SIG-M5 treated with dmso at 0.1 percent for 504 hours (cell line): ENCODE measurements around the gene CCDC8.
"Not testable (repeated sequence)": the region's sequence is repeated elsewhere in the genome, so short reads cannot be mapped to it uniquely, and the experiment has no call there.

Source experiments
- DNase-seq: peaks from one replicate; lab custom pipeline; 2025; ENCODE audit not compliant: unreplicated experiment; lab: John Stamatoyannopoulos, UW

CCDC8 gene, protein sequence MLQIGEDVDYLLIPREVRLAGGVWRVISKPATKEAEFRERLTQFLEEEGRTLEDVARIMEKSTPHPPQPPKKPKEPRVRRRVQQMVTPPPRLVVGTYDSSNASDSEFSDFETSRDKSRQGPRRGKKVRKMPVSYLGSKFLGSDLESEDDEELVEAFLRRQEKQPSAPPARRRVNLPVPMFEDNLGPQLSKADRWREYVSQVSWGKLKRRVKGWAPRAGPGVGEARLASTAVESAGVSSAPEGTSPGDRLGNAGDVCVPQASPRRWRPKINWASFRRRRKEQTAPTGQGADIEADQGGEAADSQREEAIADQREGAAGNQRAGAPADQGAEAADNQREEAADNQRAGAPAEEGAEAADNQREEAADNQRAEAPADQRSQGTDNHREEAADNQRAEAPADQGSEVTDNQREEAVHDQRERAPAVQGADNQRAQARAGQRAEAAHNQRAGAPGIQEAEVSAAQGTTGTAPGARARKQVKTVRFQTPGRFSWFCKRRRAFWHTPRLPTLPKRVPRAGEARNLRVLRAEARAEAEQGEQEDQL

DNA sequence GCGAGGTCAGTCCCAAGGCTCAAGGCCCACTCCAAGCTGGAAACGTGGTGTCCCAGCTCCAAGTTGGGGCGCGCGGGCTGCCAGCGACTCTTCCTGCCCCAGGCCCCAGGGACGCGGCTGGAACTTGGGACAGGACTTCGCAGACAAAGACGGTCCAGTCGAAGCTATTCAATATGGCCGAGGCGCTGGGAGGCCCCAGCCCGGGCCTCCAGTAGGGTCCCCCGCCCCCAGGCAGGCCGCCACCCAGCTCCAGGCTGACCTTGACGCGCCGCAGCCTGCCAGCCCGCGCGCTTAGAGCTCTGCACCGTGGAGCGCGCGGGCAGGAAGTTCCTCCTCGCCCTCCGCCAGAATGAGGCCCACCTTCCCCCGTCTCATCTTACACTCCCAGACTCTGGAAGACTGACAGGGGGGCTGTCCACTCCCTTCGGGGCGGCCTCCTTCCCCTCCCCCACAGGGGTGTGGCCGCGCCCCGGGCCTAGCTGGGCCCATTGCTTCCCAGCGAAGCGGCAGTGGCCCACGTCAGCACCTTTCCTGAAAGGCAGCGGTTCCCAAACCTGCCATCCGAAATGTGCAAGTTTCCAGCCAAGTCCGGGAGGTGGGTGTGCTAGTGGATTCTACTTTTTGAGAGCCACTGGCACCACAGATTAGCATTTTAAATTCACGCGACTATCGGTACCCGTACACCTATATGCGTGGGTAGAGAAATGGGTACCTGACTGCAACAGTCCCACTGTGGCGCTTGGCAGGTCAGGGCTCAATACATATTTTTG lies at the start of gene CCDC8:
TSS of gene CCDC8 (minus strand) at position 303 of the 770 bp plus-strand sequence. CDS start 754 bp downstream, outside the sequence.
- DNase-seq = no peak

DNA sequence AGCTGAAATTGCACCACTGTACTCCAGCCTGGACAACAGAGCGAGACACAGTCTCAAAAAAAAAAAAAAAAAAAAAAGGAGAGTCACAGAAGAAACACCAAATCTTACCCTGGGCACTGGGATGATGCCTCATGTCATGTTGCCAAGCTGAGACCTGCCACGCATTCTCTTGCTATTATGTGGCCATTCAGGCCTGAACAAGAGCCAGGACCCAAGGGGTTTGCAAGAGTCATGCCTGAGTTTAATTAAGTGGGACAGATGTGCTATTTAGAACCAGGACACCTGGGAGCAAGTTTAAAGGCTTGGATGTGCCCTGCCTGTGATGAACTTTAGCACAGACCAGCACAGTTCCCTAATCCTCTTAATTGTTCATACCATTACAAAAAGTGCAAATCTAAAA lies 48.2 kb upstream of the CCDC8 start:
- no peak for DNase-seq

- no peak for DNase-seq
These were observed 47.6 kb upstream of the CCDC8 start for GRCh38 chr19:46460981-46461380.

DNA sequence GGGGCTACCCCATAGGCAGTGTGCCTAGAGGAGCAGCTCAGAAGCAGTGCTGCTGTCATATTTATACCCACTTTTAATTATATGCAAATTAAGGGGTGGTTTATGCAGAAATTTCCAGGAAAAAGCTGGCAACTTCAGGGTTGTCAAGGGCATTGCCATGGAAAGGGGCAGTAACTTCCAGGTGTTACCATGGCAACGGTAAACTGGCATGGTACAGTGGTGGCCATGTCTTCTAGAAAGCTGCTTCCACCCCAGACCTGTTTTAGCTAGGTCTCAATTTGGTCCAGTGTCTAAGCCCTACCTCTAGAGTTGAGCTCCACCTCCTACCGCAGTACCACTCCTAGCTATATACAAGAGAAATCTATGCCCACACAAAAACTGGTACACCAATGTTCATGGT lies 46.7 kb upstream of the CCDC8 start:
- no peak for DNase-seq

- no peak for DNase-seq
These were observed 43.6 kb upstream of the CCDC8 start for GRCh38 chr19:46456930-46457329.

- no peak for DNase-seq
These were observed 40.9 kb upstream of the CCDC8 start for GRCh38 chr19:46454244-46454643.

GRCh38 chr19:46453661-46454060 lies 40.3 kb upstream of the CCDC8 start:
- no peak for DNase-seq

- no peak for DNase-seq
These were observed 38.8 kb upstream of the CCDC8 start for GRCh38 chr19:46452186-46452585.

DNA sequence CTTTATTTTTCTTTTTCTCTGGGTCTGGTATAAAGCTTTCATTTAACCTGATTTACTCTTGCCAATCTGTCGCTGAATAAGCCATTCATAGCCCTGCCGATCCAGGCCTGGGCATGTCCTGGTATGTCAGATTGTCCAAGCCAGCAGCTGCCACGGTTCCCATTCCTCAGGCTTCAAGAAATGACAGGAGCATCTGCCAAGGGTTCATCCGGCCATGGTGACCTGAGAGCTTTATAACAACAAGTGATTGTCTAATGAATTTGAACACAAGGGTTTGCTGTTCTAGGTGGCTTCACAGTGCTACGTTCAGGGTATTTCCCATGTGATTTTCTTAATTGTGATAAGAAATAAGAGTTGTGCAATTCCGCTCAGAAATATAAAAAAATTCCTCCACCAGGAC lies 38.0 kb upstream of the CCDC8 start:
- DNase-seq = no peak

DNA sequence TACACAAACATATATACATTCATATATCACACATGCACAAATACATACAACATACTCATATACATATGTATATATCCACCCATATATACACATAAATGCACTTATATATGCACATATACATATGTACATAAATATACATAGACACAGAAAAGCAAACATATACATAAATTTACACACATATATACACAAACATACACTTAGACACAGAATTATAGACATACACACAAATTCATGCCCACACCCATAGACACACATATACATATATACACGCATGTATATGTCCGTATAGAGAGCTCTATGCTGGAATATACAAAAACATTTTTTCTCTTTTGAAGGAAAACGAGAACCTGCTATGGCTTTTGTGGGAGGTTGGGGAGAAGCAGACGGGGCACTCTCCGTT lies 37.4 kb upstream of the CCDC8 start:
- DNase-seq = no peak

DNA sequence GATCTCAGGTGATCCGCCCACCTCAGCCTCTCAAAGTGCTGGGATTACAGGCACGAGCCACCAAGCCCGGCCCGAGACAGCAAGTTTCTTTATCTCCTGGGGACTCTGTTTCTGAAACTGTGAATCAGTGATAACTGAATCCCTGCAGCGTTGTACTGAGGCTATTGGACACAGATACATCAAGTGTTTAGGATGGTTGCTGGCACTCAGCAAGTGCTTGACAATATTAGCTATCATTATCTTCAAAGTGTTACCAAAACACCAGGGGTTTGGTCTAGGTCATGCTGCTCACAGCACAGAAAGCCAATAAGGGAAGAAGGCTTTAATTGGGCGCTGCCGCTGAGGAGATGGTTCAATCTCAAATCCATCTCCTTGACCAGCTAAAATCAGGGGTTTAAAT lies 35.9 kb upstream of the CCDC8 start:
- DNase-seq = no peak

DNA sequence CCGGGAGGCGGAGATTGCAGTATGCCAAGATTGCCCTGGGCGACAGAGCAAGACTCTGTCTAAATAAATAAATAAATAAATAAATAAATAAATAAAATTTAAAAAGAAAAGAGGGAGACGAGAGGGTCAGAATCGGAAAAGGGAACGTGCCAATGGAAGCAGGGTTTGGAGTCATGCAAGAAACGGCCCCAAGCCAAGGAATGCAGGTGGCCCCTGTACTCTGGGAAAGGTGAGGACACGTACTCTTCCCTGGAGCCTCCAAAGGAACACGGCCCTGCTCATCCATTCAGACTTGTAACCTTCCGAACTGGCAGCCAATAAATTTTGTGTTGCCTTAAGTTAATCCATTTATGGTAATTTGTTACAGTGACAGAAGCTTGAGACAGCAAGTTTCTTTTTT lies 35.2 kb upstream of the CCDC8 start:
- no peak for DNase-seq

DNA sequence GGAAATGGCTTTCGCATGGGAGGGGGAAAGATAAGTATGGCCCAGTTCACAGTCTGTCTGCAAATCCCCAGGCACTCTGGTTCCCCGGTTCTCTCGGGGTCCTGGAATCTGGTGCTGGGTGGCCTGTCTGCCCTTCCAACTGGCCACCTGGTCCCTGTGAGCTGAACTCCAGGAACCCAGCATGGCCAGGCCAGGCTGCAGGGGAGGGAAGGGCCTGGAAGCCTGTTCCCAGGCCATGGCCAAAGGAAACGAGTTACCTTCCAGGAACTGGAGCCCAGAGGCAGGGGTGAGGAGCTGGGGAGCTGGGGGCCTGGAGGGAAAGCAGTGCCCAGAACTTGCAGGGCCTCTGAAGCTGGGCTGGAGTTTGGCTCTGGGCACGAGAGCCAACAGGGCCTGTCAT lies 34.5 kb upstream of the CCDC8 start:
- DNase-seq = no peak

GRCh38 chr19:46447006-46447405 lies 33.6 kb upstream of the CCDC8 start:
- no peak for DNase-seq

DNA sequence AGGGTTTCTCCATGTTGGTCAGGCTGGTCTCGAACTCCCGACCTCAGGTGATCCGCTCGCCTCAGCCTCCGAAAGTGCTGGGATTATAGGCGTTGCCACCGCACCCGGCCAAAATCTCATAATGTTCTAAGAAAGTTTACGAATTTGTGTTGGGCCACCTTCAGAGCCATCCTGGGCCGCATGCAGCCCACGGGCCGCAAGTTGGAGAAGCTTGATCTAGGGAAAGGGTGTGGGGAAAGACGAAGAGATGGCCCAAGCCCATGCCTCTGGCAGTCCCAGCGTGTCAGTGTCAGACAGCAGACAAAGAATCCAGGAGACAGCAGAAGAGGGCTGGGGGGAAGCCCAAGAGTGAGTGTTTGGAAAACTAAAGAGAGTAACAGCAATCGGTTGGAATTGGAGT lies 32.7 kb upstream of the CCDC8 start:
- no peak for DNase-seq

GRCh38 chr19:46442808-46443450 lies 29.6 kb upstream of the CCDC8 start:
- DNase-seq = no peak

DNA sequence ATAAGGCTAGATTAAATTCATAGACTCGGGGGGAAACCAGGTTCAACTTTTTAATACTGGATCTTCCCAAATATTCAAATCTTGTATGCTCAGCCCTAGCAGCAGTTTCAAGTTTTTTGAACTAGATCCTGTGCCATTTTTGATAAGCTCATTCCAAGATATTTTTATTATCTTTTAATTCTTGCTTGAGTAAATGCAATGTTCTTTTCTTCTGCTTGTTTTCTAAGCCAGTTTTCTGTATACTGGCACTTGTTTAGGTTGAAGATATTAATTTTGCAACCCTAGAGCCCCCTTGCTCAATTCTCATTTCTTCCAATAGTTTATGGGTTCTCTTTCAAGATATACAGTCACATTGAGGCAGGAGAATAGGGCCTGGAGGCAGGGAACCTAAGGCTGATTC lies 28.5 kb upstream of the CCDC8 start:
- DNase-seq = no peak

DNA sequence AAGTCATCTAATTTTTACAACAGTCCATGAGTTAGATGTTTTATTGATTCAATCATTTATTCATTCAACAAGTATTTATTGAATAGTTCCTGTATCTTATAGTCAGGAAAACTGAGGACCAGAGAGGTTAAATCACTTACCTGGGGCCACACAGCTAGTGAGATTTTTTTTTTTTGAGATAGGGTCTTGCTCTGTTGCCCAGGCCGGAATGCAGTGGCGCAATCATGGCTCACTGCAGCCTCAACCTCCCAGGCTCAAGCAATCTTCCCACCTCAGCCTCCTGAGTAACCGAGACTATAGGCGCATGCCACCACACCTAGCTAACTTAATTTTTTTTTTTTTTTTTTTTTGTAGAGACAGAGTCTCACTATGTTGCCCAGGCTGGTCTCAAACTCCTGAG lies 22.3 kb upstream of the CCDC8 start:
- DNase-seq = not testable (repeated sequence)

DNA sequence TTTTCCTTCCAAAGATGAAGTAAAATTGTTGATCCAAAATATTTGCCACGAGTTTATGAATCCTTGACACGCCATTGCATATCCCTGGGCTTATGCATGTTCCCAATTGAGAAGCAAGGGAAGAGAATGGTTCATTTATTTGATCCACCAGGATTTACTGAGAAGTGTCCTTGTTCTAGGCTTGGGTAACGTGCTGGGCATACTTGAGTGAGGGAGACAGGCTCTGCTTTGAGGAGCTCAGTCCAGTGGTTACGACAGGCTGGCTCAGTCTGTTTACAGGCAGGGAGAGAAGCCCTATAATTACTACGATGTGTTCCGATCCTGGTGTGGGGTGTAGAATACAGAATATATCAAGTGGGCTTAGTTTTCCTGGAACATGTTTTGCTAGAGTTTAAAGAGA lies 21.6 kb upstream of the CCDC8 start:
- no peak for DNase-seq

DNA sequence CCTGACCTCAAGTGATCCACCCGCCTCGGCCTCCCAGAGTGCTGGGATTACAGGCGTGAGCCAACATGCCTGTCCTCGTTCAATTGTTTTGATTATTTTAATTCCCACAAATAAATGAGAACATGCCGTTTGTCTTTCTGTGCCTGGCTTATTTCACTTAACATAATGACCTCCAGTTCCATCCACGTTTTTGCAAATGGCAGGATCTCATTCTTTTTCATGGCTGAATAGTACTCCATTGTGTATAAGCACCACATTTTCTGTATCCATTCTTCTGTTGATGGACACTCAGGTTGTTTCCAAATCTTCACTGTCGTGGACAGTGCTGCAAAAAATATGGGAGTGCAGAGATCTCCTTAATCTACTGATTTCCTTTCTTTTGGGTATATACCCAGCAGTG lies 20.1 kb upstream of the CCDC8 start:
- not testable (repeated sequence) for DNase-seq

DNA sequence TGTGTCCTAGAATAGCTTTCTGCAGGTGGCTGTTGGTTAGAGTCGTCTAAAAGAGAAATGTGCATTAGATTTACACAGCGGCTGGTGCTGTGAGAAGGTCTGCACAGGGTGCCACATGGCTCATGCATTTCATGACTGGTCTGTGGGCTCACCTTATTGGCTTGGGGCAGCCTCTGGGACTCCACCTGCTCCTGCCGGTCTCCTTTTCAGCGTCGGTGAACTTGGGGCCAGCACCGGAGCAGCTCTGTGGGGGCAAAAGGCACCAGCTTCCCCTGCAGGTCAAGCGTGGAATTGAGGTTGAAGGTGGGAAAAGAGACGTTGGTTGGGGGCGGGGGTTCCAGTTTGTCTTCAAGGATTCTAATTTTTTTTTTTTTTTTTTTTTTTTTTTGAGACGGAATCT lies 18.5 kb upstream of the CCDC8 start:
- no peak for DNase-seq

GRCh38 chr19:46429999-46430398 lies 16.6 kb upstream of the CCDC8 start:
- no peak for DNase-seq
